ENCODE results near the gene ERC1. TPM values are rescaled to one million over a fixed set of nuclear protein-coding genes. Genes with fewer than 3 reads are reported as not detected.

The ERC1 gene
- total RNA-seq, 1 donor from 2014 or later = 82.2 TPM

DNA sequence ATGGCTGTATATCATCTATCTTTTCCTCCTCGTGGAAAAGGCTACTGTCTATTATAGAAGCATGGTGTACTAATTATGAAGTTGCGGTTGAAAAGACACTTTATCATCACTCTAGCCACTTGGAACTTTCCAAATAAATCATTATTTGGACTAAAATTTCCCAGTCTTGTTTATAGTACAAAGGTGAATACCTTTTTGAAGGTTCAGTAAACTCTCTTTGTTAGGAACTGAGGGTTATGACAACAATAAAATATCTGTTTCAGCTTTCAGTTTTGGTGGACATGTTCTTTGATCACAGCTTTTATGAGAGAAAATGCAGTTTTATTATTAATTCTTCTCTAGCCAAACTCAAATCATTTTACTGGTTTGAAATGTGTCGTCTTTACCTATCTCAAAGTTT is 386.7 kb downstream of the ERC1 start:
- no peak for TF ChIP-seq CTCF (IDR thresholded peaks at IDR 0.05; ENCODE audit: partially characterized antibody, unreplicated experiment)
- peaks cover 10% of the 10 kb centered on the region for H3K4me1 Mint-ChIP-seq (ENCODE audit: low read depth, unreplicated experiment)
- peaks cover 2% of the 10 kb centered on the region for H3K27me3 Mint-ChIP-seq (ENCODE audit: unreplicated experiment)
- no peak overlapping the region for H3K27ac Mint-ChIP-seq (ENCODE audit: unreplicated experiment)
- no peak overlapping the region for H3K4me3 Mint-ChIP-seq (ENCODE audit: unreplicated experiment)
- peaks cover 2% of the 10 kb centered on the region for H3K9me3 Mint-ChIP-seq (ENCODE audit: unreplicated experiment)
- DNase-seq = no peak
- H3K36me3 Mint-ChIP-seq (ENCODE audit: unreplicated experiment) = peaks cover 10% of the 10 kb centered on the region

DNA sequence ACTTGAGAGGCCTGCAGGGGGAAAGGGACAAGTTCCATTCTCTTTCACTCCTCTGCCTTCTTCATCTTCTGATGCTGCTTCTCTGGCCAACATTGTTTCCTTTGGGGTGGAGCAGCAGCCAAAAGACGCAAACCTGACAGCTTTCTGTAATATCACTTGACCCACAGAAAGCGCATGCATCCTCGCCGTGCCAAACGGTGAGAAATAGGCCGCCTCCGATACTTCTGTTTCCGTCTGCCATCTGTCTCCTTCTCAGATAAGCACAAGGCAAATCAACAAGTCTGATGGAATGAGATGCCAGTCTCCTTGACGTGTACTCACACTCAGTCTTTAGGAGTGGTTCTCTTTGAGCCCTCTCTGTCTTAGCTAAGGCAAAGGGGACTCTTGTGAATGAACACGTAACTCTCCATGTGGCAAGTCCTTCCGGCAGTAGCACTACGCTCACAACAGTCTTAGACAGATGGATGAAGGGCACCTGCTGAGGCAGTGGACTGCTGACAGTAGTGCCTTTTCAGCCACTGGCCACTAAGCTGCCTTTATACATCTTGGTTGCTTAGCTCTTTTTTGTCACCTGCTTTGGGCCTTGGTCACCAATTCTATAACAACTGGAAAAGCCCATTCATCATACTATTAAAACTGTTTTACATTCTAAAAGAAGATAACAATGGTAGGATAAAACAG is 389.3 kb downstream of the ERC1 start:
- Mint-ChIP-seq H3K27me3 (ENCODE audit: unreplicated experiment) (no peaks in the 10 kb centered on the region), H3K27ac (ENCODE audit: unreplicated experiment) (no peak overlapping the region), H3K36me3 (ENCODE audit: unreplicated experiment) (peaks cover 10% of the 10 kb centered on the region), H3K9me3 (ENCODE audit: unreplicated experiment) (no peaks in the 10 kb centered on the region), H3K4me1 (ENCODE audit: low read depth, unreplicated experiment) (peaks cover 12% of the 10 kb centered on the region), H3K4me3 (ENCODE audit: unreplicated experiment) (no peak overlapping the region)
- no peak for TF ChIP-seq CTCF (IDR thresholded peaks at IDR 0.05; ENCODE audit: partially characterized antibody, unreplicated experiment)
- no peak for DNase-seq

DNA sequence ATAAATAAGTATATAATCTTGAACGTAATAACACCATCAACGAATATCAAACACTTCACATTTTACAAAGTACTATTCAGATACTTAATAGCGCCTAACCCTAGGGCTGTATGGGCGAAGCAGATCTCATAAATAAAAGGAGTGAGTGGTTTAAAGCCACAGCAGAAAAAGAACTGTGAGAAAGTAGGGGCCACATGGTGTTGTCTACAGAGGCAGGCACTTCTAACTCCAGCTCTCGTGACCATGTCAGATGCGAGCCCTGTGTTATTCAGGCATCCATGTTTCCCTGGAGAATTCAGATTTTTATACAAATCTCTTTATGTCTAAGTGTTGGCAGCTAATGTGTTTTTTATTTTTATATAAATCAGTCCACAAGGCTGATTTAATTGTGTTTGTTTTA is 391.1 kb downstream of the ERC1 start:
- Mint-ChIP-seq H3K4me3 (ENCODE audit: unreplicated experiment) (no peak overlapping the region), H3K9me3 (ENCODE audit: unreplicated experiment) (no peaks in the 10 kb centered on the region), H3K27me3 (ENCODE audit: unreplicated experiment) (no peaks in the 10 kb centered on the region), H3K4me1 (ENCODE audit: low read depth, unreplicated experiment) (peaks cover 12% of the 10 kb centered on the region), H3K36me3 (ENCODE audit: unreplicated experiment) (peaks cover under 1% of the 10 kb centered on the region), H3K27ac (ENCODE audit: unreplicated experiment) (no peak overlapping the region)
- DNase-seq = no peak
- no peak for TF ChIP-seq CTCF (IDR thresholded peaks at IDR 0.05; ENCODE audit: partially characterized antibody, unreplicated experiment)

DNA sequence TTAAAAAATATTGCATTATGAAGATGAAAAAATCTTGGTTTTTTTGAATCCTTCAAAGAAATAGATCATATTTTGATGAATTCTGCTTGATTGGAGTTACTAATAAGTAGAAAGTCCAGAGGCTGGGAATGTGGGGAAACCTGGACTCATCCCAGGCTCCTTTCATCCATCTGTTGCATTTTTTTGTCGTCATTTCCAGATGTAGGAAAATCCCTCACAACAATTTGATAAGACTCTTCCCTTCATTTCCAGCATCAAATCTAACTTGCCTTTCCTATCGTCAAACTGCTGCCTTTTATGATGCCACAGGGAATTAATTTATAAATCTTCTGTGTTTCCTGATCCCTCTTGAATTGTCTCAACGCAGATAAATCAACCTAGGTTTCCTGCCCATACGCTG is 391.8 kb downstream of the ERC1 start:
- Mint-ChIP-seq H3K27me3 (ENCODE audit: unreplicated experiment) (no peaks in the 10 kb centered on the region), H3K9me3 (ENCODE audit: unreplicated experiment) (peaks cover 2% of the 10 kb centered on the region), H3K36me3 (ENCODE audit: unreplicated experiment) (peaks cover 7% of the 10 kb centered on the region), H3K4me3 (ENCODE audit: unreplicated experiment) (no peak overlapping the region), H3K4me1 (ENCODE audit: low read depth, unreplicated experiment) (peaks cover 12% of the 10 kb centered on the region), H3K27ac (ENCODE audit: unreplicated experiment) (no peak overlapping the region)
- no peak for DNase-seq
- no peak for TF ChIP-seq CTCF (IDR thresholded peaks at IDR 0.05; ENCODE audit: partially characterized antibody, unreplicated experiment)

DNA sequence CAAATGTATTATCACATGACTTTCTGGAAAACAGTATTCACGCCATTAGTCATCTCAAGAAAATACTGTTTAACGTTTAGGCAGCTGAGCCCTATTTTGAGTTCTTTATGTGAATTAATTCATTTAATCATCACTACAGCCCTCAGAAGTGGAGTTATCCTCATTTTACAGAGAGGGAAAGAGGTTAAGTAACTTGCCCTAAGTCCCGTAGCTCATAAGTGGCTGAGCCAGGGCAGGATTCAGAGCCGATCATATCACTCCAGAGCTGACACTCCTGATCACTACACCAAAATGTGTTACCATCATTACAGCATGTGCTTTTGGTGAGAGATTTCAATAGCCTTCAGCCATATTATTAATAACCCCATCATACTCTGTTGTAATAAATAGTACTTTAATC is 392.7 kb downstream of the ERC1 start:
- TF ChIP-seq CTCF (IDR thresholded peaks at IDR 0.05; ENCODE audit: partially characterized antibody, unreplicated experiment) = no peak
- DNase-seq = no peak
- Mint-ChIP-seq H3K27ac (ENCODE audit: unreplicated experiment) (no peak overlapping the region), H3K36me3 (ENCODE audit: unreplicated experiment) (peaks cover 13% of the 10 kb centered on the region), H3K9me3 (ENCODE audit: unreplicated experiment) (peaks cover 2% of the 10 kb centered on the region), H3K4me1 (ENCODE audit: low read depth, unreplicated experiment) (peaks cover 12% of the 10 kb centered on the region), H3K4me3 (ENCODE audit: unreplicated experiment) (no peak overlapping the region), H3K27me3 (ENCODE audit: unreplicated experiment) (no peaks in the 10 kb centered on the region)

Measured in glutamatergic neuron (in vitro differentiated cells).